ENCODE measurements around the gene GTF3C1. TPM values are rescaled to one million over a fixed set of nuclear protein-coding genes. Genes with fewer than 3 reads are reported as not detected.

Gene GTF3C1
- total RNA-seq, 1 experiment from 2014 or later: 38.1 TPM

DNA sequence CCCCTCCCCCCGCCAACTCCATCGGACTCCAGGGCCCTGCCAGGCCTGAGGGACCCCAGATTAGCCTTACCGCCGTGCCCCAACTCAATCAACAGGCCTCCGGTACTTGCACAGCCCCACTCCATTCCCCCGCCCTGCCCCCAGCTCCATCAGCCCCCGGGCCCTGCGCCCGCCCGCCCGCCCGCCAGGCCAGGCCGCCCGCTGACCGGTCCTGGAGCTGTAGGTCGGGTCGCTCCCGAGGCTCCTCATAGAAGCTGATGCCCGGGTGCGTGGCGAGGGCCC, 308 bp downstream of the GTF3C1 start:
- peaks cover 31% of the 10 kb centered on the region for H3K36me3 Mint-ChIP-seq (ENCODE audit: insufficient read depth, unreplicated experiment)
- H3K9me3 Mint-ChIP-seq (ENCODE audit: unreplicated experiment): no peaks in the 10 kb centered on the region
- no peaks in the 10 kb centered on the region for H3K27me3 Mint-ChIP-seq (ENCODE audit: insufficient read depth, unreplicated experiment)
- CTCF ChIA-PET: no interaction called here
- intact Hi-C loops (cut with micrococcal nuclease): no loop called here
- peak overlapping the region; percentile 100 for H3K27ac Mint-ChIP-seq (ENCODE audit: low read depth, unreplicated experiment)
- POLR2A ChIA-PET: interaction anchor here (0.5 to 3.0 kb wide), 8 partner anchors 12 to 1608 kb away, joined by 3 to 40 read pairs (median 4); no protein-coding TSS in a partner anchor
- H3K4me3 Mint-ChIP-seq (ENCODE audit: unreplicated experiment): peak overlapping the region; percentile 100
- H3K4me1 Mint-ChIP-seq (ENCODE audit: insufficient read depth, unreplicated experiment): peaks cover 39% of the 10 kb centered on the region
- no peak for DNase-seq (ENCODE audit: unreplicated experiment)
- no TSS peak for BruUV-seq (replicated peaks)
- TF ChIP-seq, protein P1, sequence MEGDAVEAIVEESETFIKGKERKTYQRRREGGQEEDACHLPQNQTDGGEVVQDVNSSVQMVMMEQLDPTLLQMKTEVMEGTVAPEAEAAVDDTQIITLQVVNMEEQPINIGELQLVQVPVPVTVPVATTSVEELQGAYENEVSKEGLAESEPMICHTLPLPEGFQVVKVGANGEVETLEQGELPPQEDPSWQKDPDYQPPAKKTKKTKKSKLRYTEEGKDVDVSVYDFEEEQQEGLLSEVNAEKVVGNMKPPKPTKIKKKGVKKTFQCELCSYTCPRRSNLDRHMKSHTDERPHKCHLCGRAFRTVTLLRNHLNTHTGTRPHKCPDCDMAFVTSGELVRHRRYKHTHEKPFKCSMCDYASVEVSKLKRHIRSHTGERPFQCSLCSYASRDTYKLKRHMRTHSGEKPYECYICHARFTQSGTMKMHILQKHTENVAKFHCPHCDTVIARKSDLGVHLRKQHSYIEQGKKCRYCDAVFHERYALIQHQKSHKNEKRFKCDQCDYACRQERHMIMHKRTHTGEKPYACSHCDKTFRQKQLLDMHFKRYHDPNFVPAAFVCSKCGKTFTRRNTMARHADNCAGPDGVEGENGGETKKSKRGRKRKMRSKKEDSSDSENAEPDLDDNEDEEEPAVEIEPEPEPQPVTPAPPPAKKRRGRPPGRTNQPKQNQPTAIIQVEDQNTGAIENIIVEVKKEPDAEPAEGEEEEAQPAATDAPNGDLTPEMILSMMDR (IDR thresholded peaks at IDR 0.05; ENCODE audit: unreplicated experiment): no peak

DNA sequence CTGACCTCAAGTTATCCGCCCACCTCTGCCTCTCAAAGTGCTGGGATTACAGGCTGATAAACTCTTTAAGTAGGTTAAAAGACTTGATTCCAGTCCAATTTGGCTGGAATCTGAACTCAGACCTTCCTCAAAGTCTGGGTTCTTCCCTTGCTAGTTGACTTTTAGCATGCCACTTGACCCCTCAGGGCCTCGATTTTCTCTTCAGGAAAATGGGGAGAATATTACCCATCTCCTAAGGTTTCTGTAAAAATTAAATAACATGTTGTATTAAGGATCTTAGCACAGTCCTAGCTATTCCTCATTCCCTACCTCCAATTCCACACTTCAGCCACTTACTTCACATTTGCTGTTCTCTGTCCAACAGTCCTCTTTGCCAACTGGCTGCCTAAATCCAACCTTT, 1.9 kb downstream of the GTF3C1 start:
- peaks cover 47% of the 10 kb centered on the region for H3K36me3 Mint-ChIP-seq (ENCODE audit: insufficient read depth, unreplicated experiment)
- intact Hi-C loops (cut with micrococcal nuclease): no loop called here
- peak overlapping the region; percentile 27 for H3K27ac Mint-ChIP-seq (ENCODE audit: low read depth, unreplicated experiment)
- no peaks in the 10 kb centered on the region for H3K9me3 Mint-ChIP-seq (ENCODE audit: unreplicated experiment)
- CTCF ChIA-PET: interaction anchor here (0.8 to 1.0 kb wide), 2 partner anchors 82 to 523 kb away, joined by 4 to 5 read pairs; no protein-coding TSS in a partner anchor
- H3K27me3 Mint-ChIP-seq (ENCODE audit: insufficient read depth, unreplicated experiment): no peaks in the 10 kb centered on the region
- no peak for DNase-seq (ENCODE audit: unreplicated experiment)
- H3K4me1 Mint-ChIP-seq (ENCODE audit: insufficient read depth, unreplicated experiment): peaks cover 39% of the 10 kb centered on the region
- no TSS peak for BruUV-seq (replicated peaks)
- TF ChIP-seq, protein P1 (IDR thresholded peaks at IDR 0.05; ENCODE audit: unreplicated experiment): no peak
- peak overlapping the region; percentile 100 for H3K4me3 Mint-ChIP-seq (ENCODE audit: unreplicated experiment)
- POLR2A ChIA-PET: interaction anchor here (0.7 to 1.4 kb wide), 3 partner anchors 11 to 991 kb away, joined by 3 to 9 read pairs (median 4); partner anchors contain the start of gene NUPR1

DNA sequence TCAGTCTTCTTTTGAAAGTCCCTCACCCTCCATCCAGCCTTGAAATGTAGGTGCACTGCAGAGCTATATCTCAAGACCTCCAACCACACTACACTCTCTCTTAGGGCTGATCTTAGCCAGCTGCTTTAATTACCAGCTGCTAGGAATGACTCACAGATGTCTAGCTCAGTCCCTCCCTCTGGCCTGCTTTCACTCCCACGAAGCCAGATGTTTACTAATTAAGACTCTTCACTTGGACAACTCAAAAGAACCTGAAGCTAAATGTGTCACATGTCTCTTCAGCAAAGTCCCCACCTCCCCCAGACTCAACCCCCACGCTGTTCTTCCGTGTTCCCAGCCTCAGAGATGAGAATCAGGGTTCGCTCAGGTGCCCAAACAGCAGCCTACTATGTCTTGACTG, 2.6 kb downstream of the GTF3C1 start:
- Mint-ChIP-seq H3K36me3 (ENCODE audit: insufficient read depth, unreplicated experiment) (peaks cover 54% of the 10 kb centered on the region), H3K9me3 (ENCODE audit: unreplicated experiment) (no peaks in the 10 kb centered on the region), H3K27me3 (ENCODE audit: insufficient read depth, unreplicated experiment) (no peaks in the 10 kb centered on the region), H3K4me1 (ENCODE audit: insufficient read depth, unreplicated experiment) (peaks cover 39% of the 10 kb centered on the region), H3K4me3 (ENCODE audit: unreplicated experiment) (peak overlapping the region; percentile 100), H3K27ac (ENCODE audit: low read depth, unreplicated experiment) (peak overlapping the region; percentile 1)
- BruUV-seq (replicated peaks): no TSS peak
- TF ChIP-seq, protein P1 (IDR thresholded peaks at IDR 0.05; ENCODE audit: unreplicated experiment): no peak
- POLR2A ChIA-PET: interaction anchor here (0.5 to 1.4 kb wide), 4 partner anchors 12 to 992 kb away, joined by 3 to 9 read pairs (median 4); partner anchors contain the start of gene NUPR1
- peak; percentile 65 for DNase-seq (ENCODE audit: unreplicated experiment)
- CTCF ChIA-PET: interaction anchor here (0.8 to 1.0 kb wide), 2 partner anchors 83 to 523 kb away, joined by 4 to 5 read pairs; no protein-coding TSS in a partner anchor
- intact Hi-C loops (cut with micrococcal nuclease): no loop called here

DNA sequence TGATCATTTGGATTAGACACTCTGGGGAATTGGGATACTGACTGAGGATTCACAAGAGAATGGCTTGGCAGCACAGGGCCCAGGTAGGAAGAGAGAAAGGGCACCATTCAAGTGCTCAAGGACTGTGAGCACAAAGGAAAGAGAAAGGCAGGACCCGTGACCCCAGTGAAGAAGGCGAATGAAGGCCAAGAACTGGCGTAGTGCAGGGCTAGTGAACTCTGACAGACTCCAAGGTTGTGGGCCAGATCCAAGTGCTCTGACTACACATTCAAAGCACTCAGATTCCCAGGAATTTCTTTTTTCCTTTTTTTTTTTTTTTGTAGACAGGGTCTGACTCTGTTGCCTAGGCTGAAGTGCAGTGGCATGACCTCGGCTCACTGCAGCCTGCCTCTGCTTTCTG, 5.0 kb downstream of the GTF3C1 start:
- H3K27me3 Mint-ChIP-seq (ENCODE audit: insufficient read depth, unreplicated experiment): no peaks in the 10 kb centered on the region
- no peak overlapping the region for H3K4me3 Mint-ChIP-seq (ENCODE audit: unreplicated experiment)
- no TSS peak for BruUV-seq (replicated peaks)
- CTCF ChIA-PET: interaction anchor here (1.1 kb wide), 1 partner anchor 526 kb away, joined by 5 read pairs; no protein-coding TSS in a partner anchor
- POLR2A ChIA-PET: interaction anchor here (1.0 kb wide), 1 partner anchor 34 kb away, joined by 4 read pairs; no protein-coding TSS in a partner anchor
- TF ChIP-seq, protein P1 (IDR thresholded peaks at IDR 0.05; ENCODE audit: unreplicated experiment): no peak
- peaks cover 65% of the 10 kb centered on the region for H3K36me3 Mint-ChIP-seq (ENCODE audit: insufficient read depth, unreplicated experiment)
- H3K27ac Mint-ChIP-seq (ENCODE audit: low read depth, unreplicated experiment): no peak overlapping the region
- intact Hi-C loops (cut with micrococcal nuclease): no loop called here
- H3K4me1 Mint-ChIP-seq (ENCODE audit: insufficient read depth, unreplicated experiment): peaks cover 28% of the 10 kb centered on the region
- DNase-seq (ENCODE audit: unreplicated experiment): no peak
- H3K9me3 Mint-ChIP-seq (ENCODE audit: unreplicated experiment): no peaks in the 10 kb centered on the region

Measured in MCF 10A (cell line).